Right atrium auricular region (tissue), 2 donors: ENCODE data around the gene GRP. TPM values are rescaled to one million over a fixed set of nuclear protein-coding genes. Genes with fewer than 3 reads are reported as not detected.

ENCODE experiments used
- DNase-seq: peaks from one replicate; pipeline ENCODE4 v3.0.0-alpha.2; 2019; ENCODE audit warnings: low spot score
- H3K27ac ChIP-seq, 2 donors: fragments of 200-600 bp; sonication (generic); 1 replicate in 1 of 2; 2 replicates in 1 of 2; pipeline ENCODE4 v1.5.1; 2016 to 2019
- H3K27me3 ChIP-seq, 2 donors: fragments of 200-600 bp; sonication (generic); one replicate each; pipeline versions ENCODE4 v1.5.1 to v1.6.0; 2017 to 2019
- H3K36me3 ChIP-seq: fragments of 200-600 bp; sonication (generic); one replicate; pipeline ENCODE4 v1.5.1; 2016
- H3K4me1 ChIP-seq, 2 donors: fragments of 200-600 bp; sonication (generic); one replicate each; pipeline versions ENCODE4 v1.5.1 to v1.6.0; 2017 to 2019
- H3K4me3 ChIP-seq, 2 donors: fragments of 200-600 bp; sonication (generic); 1 replicate in 1 of 2; 2 replicates in 1 of 2; pipeline ENCODE4 v1.5.1; 2017 to 2019; ENCODE audit warnings: mild to moderate bottlenecking in 1 of 2, moderate library complexity in 1 of 2
- H3K9me3 ChIP-seq, 2 donors: fragments of 200-600 bp; sonication (generic); one replicate each; pipeline ENCODE4 v1.5.1; 2019
- CTCF ChIP-seq, 2 donors: fragments of 200-600 bp; sonication (generic); IDR thresholded peaks; one replicate each; pipeline ENCODE4 v1.5.1; 2019; ENCODE audit warnings: antibody characterized with exemption in 2 of 2
- total RNA-seq, 2 donors: library from RNA; depleted of rRNA; stranded (reverse); fragments of >200 nt; gene quantifications; one replicate each; pipeline ENCODE4 v1.1.0, GENCODE V29; 2016

The GRP gene
- total RNA-seq, 2 donors from 2014 or later = not detected

GRCh38 chr18:59229701-59230443, 9.9 kb downstream of the GRP start:
- Histone ChIP-seq H3K27ac (no peak overlapping the region), H3K27me3 (no peaks in the 10 kb centered on the region), H3K4me1 (no peaks in the 10 kb centered on the region), H3K4me3 (no peak overlapping the region), H3K9me3 (no peaks in the 10 kb centered on the region), H3K36me3 (no peaks in the 10 kb centered on the region)
- DNase-seq = no peak
- no peak for TF ChIP-seq CTCF (IDR thresholded peaks at IDR 0.05)

GRCh38 chr18:59231114-59231513, 11.2 kb downstream of the GRP start:
- H3K27ac ChIP-seq = no peak overlapping the region
- H3K9me3 ChIP-seq = no peaks in the 10 kb centered on the region
- H3K4me3 ChIP-seq = no peak overlapping the region
- no peaks in the 10 kb centered on the region for H3K27me3 ChIP-seq
- no peak for TF ChIP-seq CTCF (IDR thresholded peaks at IDR 0.05)
- H3K36me3 ChIP-seq = no peaks in the 10 kb centered on the region
- DNase-seq = no peak
- H3K4me1 ChIP-seq = no peaks in the 10 kb centered on the region

DNA sequence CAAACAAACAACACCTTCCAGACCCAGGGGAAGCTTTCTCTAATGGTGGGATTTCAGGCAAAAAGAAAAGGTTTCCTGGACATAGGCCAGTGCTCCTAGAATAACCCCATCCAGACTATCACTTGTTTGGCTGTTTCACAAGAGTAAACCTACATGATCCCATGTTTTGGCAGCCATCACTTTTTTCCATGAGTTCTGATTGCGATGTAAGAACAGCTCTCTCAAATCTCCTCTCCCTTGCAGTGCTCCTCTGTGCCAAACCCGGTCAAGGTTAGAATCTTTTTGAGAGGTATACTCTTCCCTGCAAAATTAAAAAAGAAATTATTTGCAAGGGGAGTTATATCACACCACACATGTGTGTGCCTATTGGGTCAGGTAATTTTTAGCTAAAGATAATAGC, 11.9 kb downstream of the GRP start:
- H3K9me3 ChIP-seq = no peaks in the 10 kb centered on the region
- H3K4me3 ChIP-seq = no peak overlapping the region
- no peaks in the 10 kb centered on the region for H3K36me3 ChIP-seq
- H3K4me1 ChIP-seq = no peaks in the 10 kb centered on the region
- TF ChIP-seq CTCF (IDR thresholded peaks at IDR 0.05) = no peak
- H3K27ac ChIP-seq = no peak overlapping the region
- H3K27me3 ChIP-seq = no peaks in the 10 kb centered on the region
- no peak for DNase-seq

GRCh38 chr18:59232309-59233016, 12.5 kb downstream of the GRP start:
- DNase-seq = no peak
- Histone ChIP-seq H3K36me3 (no peaks in the 10 kb centered on the region), H3K4me1 (no peaks in the 10 kb centered on the region)

GRCh38 chr18:59233017-59233410, 13.1 kb downstream of the GRP start:
- Histone ChIP-seq H3K4me1 (no peaks in the 10 kb centered on the region), H3K4me3 (no peak overlapping the region), H3K27ac (no peak overlapping the region), H3K27me3 (no peaks in the 10 kb centered on the region), H3K9me3 (no peaks in the 10 kb centered on the region), H3K36me3 (no peaks in the 10 kb centered on the region)
- DNase-seq = no peak
- no peak for TF ChIP-seq CTCF (IDR thresholded peaks at IDR 0.05)

More at GRCh38 chr18:59232309-59233016, 12.5 kb downstream of the GRP start:
- Histone ChIP-seq H3K9me3 (no peaks in the 10 kb centered on the region), H3K27ac (no peak overlapping the region), H3K27me3 (no peaks in the 10 kb centered on the region), H3K4me3 (no peak overlapping the region)
- TF ChIP-seq CTCF (IDR thresholded peaks at IDR 0.05) = no peak
